ENCODE results near the gene ZNF90.

- TF ChIP-seq CEBPB (IDR thresholded peaks at IDR 0.05) (no peak), TAF1 (IDR thresholded peaks at IDR 0.05; ENCODE audit: low read depth) (no peak), EP300 (IDR thresholded peaks at IDR 0.05; ENCODE audit: borderline replicate concordance) (no peak), FOXM1 (IDR thresholded peaks at IDR 0.05; ENCODE audit: borderline replicate concordance, low read depth) (no peak), NFIC (IDR thresholded peaks at IDR 0.05) (no peak), YY1 (IDR thresholded peaks at IDR 0.05; ENCODE audit: low read depth) (no peak), EGR1 (IDR thresholded peaks at IDR 0.05) (no peak), CREB1 (IDR thresholded peaks at IDR 0.05; ENCODE audit: low read depth) (no peak), RAD21 (IDR thresholded peaks at IDR 0.05; ENCODE audit: low read depth) (no peak), REST (IDR thresholded peaks at IDR 0.05; ENCODE audit: low read depth) (no peak), USF1 (IDR thresholded peaks at IDR 0.05) (no peak), MAX (IDR thresholded peaks at IDR 0.05) (no peak), TCF12 (IDR thresholded peaks at IDR 0.05; ENCODE audit: low read depth) (no peak), ZBTB7A (IDR thresholded peaks at IDR 0.05; ENCODE audit: low read depth) (no peak)
These were observed 1.7 kb downstream of the ZNF90 start for GRCh38 chr19:20079476-20079875.
